HCEC 1CT (cell line): ENCODE results near the gene NUCB1.
A peak's percentile ranks its signal among the peaks of the same experiment; 100 is the strongest.

Source experiments
- DNase-seq: peaks from one replicate; pipeline ENCODE4 v3.0.0-alpha.2; 2017

Gene NUCB1

DNA sequence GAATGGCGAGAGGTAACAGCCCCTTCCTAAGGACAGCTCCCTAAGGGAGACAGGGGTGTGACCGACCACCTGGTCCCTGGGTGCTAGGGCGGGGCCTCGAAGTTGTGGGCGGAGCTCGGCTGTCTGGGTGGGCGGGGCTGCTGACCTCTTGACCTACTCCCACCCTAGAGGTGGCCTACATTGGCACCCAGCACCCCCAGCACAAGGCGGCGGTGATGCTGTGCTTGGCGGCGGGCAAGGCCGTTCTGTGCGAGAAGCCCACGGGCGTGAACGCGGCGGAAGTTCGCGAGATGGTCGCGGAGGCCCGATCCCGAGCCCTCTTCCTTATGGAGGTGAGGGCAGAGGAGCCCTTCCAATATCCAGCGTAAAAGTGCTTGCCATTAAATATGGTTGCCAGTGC is 35.8 kb downstream of the NUCB1 start:
- no peak for DNase-seq

DNA sequence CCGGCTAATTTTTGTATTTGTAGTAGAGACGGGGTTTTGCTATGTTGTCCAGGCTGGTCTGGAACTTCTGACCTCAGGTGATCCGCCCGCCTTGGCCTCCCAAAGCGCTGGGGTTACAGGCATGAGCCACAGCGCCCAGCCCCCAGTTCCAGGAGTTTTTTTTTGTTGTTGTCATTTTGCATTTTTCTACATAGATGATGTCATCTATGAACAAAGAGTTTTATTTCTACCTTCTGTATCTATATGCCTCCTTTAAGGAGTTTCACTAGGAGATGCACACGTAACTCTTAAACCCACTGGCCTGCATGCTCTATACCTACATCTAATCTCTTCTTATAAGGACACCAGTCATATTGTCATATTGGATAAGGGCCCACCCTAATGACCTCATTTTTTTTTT is 38.1 kb downstream of the NUCB1 start:
- DNase-seq: no peak

DNA sequence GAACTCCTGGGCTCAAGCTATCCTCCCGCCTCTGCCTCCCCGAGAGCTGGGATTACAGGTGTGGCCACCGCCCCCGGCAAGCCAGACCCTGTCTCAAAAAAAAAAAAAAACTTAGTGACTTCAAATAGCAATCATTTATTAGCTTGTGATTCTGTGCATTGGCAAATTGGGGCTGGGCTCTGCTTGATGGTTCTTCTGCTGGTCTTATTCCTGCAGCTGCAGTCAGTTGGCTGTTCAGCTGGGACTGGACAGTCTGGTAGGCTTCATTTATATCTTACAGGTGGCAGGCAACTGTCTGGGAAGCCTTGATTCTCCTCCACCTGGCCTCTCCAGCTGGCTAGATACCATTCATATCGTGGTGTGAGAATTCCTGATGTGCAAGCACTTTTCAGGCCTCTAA is 40.8 kb downstream of the NUCB1 start:
- DNase-seq: no peak

DNA sequence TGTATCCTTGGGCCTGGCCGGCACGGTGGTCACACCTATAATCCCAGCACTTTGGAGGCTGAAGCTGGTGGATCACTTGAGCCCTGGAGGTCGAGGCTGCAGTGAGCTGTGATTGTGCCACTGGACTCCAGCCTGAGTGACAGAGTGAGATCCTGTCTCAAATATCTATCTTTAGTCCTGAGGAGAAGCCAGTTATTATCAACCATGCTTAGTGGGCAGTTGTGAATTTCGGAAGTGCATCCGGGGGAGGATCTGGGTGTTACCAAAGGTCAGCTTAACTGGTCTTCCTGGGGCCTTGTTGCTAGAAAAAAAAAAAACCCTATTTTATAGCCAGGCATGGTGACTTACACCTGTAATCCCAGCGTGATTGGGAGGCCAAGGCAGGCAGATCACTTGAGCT is 43.0 kb downstream of the NUCB1 start:
- DNase-seq: no peak

DNA sequence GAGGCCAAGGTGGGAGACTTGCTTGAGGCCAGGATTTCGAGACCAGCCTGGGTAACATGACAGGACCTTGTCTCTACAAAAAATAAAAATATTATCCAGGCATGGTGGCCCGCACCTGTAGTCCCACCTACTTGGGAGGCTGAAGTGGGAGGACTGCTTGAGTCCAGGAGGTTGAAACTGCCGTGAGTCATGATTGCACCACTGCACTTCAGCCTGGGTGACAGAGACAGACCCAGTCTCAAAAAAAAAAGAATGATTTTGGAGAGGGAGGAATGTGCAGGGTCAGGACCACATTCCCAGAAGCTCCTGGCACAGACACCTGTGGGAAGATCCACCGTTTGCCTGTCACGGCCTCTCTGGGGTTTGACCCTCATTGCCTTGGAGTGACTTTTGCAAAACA is 45.3 kb downstream of the NUCB1 start:
- DNase-seq: no peak

DNA sequence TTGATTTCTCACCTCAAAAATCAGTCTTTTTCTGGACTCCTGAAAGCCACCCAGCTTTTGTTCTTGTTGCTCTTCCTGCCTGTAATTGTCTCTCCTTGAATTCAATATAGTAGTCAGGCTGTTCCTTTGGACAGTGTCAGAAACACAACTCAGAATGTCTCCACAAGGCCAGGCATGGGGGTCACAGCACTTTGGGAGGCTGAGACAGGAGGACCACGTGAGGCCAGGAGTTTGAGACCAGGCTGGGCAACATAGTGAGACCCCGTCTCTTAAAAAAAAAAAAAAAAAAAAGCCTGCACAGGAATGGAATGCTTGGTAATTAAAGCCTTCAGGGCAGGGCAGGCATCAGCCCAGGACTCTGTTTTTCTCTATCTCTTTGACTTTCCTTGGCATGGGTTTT is 45.7 kb downstream of the NUCB1 start:
- DNase-seq: no peak

DNA sequence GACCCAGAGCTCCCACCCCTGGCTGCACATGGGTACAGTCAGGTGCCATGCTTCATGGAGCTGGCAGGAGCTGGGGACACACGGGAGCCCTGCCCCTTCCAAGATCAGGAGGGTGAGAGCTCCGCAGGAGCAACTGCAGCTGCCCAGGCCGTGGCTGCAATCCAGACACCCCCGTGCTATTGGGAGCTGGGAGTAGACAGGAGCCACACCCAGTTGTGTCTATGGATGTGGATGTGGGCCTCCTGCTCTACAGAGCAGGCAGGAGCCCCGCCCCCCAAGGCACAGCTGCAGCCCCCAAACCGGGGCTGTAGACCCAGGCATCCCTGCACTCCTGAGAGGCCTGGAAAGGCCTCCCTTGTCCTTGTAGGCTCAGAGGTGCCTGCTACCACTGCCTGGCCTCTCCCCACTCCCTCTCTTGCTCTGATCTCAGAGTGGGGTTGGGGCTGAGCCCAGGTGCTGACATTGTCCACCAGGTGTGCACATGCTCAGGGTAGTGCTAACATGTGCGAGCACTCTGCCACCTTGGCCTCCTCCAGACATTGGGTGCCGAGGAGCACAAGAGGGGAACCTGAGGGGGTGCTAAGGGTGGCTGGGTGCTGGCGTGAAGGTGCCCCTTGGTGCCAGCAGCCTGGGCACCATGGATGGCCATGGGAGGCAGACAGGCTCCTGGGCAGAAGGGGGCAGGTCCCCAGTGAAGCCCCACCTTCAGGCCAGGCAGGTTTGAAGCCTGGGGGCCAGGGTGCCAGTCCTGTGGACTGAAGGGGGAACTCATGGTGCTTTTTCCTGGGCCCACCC is 46.5 kb downstream of the NUCB1 start:
- DNase-seq: no peak

DNA sequence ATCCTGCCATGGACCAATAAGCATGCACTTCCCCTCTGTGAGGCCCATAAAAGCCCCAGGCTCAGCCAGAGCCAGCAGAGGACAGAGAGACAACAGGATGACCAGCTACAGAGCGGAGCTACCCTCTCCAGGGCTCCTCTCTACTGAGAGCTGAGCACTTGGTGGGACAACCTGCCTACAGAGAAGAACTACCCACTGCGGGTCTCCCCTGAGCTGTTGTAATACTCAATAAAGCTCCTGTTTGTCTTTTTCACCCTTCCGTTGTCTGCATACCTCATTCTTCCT is 47.1 kb downstream of the NUCB1 start:
- DNase-seq: no peak

DNA sequence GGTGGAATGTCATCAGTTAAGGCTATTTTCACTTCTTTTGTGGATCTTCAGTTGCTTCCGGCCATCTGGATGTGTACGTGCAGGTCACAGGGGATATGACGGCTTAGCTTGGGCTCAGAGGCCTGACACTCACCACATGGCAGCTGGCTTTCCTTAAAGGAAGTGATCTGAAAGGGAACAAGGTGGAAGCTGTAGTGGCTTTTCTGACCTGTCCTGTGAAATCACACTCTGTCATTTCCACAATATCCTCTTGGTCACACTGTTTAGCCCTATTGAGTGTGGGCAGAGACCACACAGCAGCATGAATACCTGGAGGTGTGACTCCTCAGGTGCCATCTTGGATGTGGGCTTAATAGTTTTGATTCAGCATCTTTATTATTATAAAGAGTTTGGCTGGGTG is 50.0 kb downstream of the NUCB1 start:
- no peak for DNase-seq

DNA sequence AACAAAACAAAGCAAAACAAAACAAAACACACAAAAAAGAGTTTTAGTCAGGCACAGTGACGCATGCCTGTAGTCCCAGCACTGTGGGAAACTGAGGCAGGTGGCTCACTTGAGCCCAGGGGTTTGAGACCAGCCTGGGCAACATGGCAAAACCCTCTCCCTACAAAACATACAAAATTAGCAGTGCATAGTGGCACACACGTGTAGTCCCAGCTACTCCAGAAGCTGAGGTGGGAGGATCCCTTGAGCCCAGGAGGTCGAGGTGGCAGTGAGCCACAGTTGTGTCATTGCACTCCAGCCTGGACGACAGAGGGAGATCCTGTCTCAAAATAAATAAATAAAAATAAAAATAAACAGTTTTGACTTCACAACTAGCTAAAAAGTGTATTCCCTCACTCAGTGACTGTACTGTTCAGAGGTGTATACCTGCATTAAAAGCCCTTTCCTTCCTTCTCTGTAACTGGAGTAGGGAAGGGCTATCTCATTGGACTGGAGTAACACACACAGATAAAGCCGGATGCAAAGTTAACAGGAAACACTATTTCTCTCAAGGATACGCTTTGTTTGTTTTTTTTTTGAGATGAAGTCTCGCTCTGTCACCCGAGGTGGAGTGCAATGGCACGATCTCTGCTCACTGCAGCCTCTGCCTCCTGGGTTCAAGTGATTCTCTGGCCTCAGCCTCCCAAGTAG is 50.9 kb downstream of the NUCB1 start:
- DNase-seq: no peak

DNA sequence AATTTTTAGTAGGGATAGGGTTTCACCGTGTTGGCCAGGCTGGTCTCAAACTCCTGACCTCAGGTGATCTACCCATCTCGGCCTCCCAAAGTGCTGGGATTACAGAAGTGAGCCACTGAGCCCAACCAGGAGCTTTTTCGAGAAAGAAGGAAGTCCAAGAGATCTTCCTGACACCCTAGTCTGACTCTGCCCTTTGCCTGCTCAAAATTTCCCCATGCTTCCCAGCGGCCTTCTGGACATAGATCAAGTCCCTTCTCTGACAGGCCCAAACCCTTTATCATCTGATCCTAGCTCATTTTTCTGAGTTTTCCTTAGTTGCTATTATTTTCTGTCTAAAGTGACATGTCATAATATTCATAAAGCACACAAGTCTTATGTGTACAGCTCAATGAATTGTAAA is 53.0 kb downstream of the NUCB1 start:
- DNase-seq: no peak

DNA sequence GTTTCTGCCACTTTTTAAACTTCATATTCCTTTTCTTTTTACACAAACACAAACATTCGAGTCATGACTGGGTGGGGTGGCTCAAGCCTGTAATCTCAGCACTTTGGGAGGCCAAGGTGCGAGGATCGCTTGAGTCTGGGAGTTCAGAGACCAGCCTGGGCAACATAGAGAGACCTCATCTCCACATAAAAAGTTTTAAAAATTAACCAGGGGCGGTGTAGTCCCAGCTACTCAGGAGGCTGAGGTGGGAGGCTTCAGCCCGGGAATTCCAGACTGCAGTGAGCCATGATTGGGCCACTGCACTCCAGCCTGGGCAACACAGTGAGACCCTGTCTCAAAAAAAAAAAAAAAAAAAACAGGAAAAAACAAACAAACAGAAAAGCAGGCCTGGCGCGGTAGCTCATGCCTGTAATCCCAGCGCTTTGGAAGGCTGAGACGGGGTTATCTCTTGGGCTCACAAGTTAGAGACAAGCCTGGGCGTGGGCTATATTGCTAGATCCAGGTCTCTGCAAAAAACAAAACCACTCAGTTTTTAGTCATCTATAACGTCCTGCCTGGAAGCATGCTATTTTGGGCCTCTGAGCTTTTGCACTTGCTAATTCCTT is 54.0 kb downstream of the NUCB1 start:
- no peak for DNase-seq

DNA sequence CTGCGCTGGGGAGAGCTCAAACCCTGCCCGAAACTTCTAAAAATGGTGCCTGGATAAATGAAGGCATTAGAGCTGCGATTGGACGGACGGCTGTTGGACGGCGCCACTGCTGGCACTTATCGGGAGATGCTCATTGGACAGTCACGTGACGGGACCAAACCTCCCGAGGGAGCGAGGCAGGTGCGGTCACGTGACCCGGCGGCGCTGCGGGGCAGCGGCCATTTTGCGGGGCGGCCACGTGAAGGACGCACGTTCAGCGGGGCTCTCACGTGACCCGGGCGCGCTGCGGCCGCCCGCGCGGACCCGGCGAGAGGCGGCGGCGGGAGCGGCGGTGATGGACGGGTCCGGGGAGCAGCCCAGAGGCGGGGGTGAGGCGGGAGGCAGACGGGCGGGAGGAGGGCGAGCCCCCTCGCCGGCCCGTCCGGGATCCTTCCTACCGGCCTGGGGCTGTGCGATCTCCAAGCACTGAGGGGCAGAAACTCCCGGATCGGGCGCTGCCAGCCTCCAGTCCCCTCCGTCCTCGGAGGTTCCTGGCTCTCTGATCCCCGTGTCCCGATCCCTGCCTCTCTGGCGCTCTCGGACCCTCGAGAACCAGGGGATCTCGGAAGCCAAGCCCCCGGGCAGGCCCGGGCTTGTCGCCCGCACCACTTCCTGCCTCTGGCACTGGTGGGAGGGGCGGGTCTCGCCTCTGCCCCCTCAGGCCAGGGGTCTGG is 54.6 kb downstream of the NUCB1 start, which contains the start of gene BAX:
TSS of gene BAX (plus strand) at position 281 of the 713 bp plus-strand sequence. CDS start at position 335, 54 bp downstream.
- peak; percentile 93 for DNase-seq

DNA sequence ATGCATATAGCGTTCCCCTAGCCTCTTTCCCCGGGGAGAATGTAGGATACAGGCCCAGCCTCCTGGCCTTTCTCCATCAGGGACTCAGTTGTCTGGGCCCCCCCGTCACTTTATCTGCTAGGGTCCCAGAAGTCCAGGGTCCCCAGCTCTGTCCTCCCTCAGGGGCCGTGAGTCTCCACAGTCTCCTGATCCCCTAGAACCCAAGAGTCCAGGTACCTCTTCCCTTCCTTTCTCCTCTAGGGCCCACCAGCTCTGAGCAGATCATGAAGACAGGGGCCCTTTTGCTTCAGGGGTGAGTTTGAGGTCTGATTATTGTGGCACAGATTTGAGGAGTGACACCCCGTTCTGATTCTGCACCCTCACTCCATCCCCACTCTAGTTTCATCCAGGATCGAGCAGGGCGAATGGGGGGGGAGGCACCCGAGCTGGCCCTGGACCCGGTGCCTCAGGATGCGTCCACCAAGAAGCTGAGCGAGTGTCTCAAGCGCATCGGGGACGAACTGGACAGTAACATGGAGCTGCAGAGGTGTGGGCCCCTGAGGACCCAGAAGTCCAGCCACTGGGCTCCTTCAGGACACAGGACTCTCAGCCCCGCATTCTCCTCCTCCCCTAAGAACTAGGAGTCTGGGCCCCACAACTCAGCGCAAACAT is 55.3 kb downstream of the NUCB1 start:
- no peak for DNase-seq

DNA sequence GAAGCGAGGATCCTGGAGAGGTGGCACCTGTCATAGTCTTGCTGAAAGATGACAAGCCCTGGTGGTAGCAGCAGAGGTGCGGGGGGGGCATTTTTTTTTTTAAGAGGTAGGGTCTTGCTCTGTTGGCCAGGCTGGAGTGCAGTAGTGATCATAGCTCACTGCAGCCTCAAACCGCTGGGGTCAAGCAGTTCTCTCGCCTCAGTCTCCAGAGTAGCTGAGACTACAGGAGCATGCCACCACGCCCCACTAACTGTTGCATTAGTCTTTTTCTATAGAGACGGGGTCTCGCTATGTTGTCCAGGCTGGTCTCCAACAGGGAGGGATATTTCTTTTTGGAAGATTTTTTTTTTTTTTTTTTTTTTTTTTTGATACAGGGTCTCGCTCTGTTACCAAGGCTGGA is 57.9 kb downstream of the NUCB1 start:
- no peak for DNase-seq

DNA sequence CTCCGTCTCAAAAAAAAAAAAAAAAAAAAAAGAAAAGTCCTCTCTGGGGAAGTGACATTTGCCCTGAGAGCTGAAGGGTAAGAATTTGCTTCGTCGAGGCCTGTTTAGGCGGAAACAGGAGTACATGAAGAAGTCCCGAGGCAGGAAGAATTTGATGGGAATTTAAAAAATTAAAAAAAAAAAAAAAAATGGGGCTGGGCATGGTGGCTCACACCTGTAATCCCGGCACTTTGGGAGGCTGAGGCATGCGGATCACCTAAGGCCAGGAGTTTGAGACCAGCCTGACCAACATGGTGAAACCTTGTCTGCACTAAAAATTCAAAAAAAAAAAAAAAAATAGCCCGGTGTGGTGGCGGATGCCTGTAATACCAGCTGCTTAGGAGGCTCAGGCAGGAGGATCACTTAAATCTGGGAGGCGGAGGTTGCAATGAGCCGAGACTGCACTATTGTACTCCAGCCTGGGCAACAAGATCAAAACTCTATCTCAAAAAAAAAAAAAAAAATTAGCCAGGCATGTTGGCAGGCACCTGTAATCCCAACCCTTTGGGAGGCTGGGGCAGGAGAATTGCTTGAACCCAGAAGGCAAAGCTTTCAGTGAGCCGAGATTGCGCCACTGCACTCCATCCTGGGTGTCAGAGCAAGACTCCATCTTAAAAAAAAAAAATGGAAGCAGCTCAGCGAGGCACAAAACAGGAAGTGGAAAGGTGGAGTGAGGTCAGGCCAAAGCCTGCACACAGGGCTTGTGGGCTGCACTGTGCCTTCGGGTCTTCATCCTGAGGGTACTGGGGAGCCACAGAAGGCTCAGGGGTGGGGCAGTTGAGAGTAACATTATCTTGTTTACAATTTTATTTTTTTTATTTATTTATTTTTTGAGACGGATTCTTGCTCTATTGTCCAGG is 59.5 kb downstream of the NUCB1 start:
- DNase-seq: no peak

DNA sequence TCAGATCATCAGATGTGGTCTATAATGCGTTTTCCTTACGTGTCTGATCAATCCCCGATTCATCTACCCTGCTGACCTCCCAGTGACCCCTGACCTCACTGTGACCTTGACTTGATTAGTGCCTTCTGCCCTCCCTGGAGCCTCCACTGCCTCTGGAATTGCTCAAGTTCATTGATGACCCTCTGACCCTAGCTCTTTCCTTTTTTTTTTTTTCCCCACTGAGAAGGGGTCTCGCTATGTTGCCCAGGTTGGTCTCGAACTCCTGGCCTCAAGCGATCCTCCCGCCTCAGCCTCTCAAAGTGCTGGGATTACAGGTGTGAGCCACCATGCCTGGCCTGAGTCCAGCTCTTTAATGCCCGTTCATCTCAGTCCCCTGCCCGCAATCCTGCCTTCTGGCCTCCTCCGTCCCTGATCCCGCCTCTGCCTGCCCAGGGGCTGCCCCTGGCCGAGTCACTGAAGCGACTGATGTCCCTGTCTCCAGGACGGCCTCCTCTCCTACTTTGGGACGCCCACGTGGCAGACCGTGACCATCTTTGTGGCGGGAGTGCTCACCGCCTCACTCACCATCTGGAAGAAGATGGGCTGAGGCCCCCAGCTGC is 61.0 kb downstream of the NUCB1 start:
- no peak for DNase-seq

DNA sequence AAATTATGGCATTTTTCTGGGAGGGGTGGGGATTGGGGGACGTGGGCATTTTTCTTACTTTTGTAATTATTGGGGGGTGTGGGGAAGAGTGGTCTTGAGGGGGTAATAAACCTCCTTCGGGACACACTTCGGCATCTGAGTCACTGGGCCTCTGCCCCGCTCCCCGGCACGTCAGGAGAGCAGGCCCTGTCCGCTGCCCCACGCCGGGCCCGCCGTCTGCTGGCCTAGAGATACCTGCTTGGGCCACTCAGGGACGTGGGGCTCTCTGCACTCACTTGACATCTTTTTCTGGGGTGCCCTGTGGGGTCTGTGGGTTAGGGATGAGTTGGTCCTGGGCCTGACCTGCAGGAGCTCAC is 61.5 kb downstream of the NUCB1 start:
- DNase-seq: no peak

DNA sequence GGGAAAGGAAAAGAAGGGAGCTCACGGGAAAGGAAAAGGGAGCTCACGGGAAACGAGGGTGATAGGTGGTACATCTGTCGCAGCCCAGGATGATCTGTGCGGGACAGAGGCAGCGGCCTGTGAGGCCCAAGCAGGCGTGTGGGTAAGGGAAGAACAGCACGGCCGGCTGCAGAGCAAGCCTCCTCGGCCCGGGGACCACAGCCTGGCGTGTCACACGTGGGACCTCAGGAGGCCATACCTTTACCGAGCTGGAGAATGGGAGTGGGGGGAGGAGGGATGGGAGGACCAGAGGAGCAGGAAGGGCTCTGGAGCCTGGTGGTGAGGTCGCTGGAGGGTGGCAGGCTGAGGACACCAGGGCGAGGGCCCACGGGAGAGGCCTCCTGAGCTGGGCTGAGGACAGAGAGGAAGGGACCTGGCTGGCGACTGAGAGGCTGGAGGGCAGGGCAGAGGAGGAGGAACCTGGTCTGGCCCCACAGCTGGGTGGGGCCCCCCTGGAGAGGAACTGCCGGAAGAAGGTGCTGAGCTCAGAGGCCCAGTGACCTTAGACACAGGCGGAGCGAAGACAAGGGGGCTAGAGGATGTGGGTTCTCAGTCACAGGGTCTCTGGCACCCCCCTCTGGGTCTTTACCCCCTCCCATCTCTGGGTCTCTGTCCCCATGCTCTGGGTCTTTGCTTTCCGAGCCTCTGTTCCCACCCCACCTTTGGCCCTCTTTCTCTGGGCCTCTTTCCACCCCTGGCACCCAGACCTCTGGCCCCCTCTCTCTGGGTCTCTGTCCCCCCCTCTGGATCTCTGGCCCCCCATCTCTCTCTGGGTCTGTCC is 62.1 kb downstream of the NUCB1 start:
- DNase-seq: peak; percentile 17

DNA sequence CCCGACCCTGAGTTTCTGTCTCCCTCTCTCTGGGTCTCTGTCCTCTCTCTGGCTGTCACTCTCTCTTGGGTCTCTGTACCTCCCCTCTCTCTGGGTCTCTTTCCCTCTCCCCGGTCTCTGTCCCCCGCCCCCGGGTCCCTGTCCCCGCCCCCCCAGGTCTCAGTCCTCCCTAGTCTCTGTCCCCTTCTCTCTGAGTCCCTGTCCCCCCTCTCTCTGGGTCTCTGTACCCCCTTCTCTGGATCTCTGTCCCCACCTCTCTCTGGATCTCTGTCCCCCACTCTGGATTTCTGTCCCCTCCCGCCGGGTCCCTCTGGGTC is 62.7 kb downstream of the NUCB1 start:
- DNase-seq: no peak
